DMS114 treated with DMSO at 0.1 percent for 48 hours (cell line): ENCODE data around the gene USP15.
"Not testable (repeated sequence)": the region's sequence is repeated elsewhere in the genome, so short reads cannot be mapped to it uniquely, and the experiment has no call there.

Experiments
- DNase-seq: peaks from one replicate; lab custom pipeline; 2025; ENCODE audit not compliant: unreplicated experiment; lab: John Stamatoyannopoulos, UW

USP15 gene

GRCh38 chr12:62438098-62438692, 178.0 kb downstream of the USP15 start:
- DNase-seq = peak; percentile 33

GRCh38 chr12:62446754-62447452, 186.7 kb downstream of the USP15 start:
- DNase-seq = no peak

- DNase-seq = no peak
Observed at GRCh38 chr12:62448436-62448835, 188.2 kb downstream of the USP15 start.

GRCh38 chr12:62455429-62455828, 195.2 kb downstream of the USP15 start:
- not testable (repeated sequence) for DNase-seq

- DNase-seq = no peak
Observed at GRCh38 chr12:62458626-62459025, 198.4 kb downstream of the USP15 start.

GRCh38 chr12:62459976-62460375, 199.8 kb downstream of the USP15 start:
- DNase-seq = no peak

GRCh38 chr12:62461171-62461837, 201.1 kb downstream of the USP15 start:
- not testable (repeated sequence) for DNase-seq

- not testable (repeated sequence) for DNase-seq
Observed at GRCh38 chr12:62463252-62463651, 203.0 kb downstream of the USP15 start.
